CD8-positive, alpha-beta memory T cell (primary cell): ENCODE results near the gene PTP4A2. TPM values are rescaled to one million over a fixed set of nuclear protein-coding genes. Genes with fewer than 3 reads are reported as not detected.

Source experiments
- CTCF ChIA-PET: fragments of 350-600 bp; sonication (Branson Sonifier 250); formaldehyde crosslinking; loops from one replicate; lab custom pipeline; 2021; ENCODE audit warnings: antibody characterized with exemption; lab: Charles Lee
- POLR2A ChIA-PET: fragments of 350-600 bp; sonication (Branson Sonifier 250); formaldehyde crosslinking; loops from one replicate; lab custom pipeline; 2021; ENCODE audit warnings: antibody characterized with exemption; lab: Charles Lee
- DNase-seq, 5 donors: peaks; one replicate each; pipeline versions ENCODE4 v3.0.0 to v3.0.0-alpha.2; 2020 to 2022; ENCODE audit warnings: mixed read lengths in 1 of 5
- H3K27ac ChIP-seq: one replicate; pipeline ENCODE4 v1.7.0; 2013; ENCODE audit warnings: low read depth, mild to moderate bottlenecking, low read length, moderate library complexity
- H3K27me3 ChIP-seq: 2 replicates; pipeline ENCODE4 v1.7.0; 2013; ENCODE audit warnings: low read length, mild to moderate bottlenecking; ENCODE audit not compliant: insufficient read depth, poor library complexity, severe bottlenecking
- H3K36me3 ChIP-seq: 2 replicates; pipeline ENCODE4 v1.7.0; 2013; ENCODE audit warnings: mild to moderate bottlenecking, low read length, moderate library complexity; ENCODE audit not compliant: insufficient read depth
- H3K4me1 ChIP-seq: 2 replicates; pipeline ENCODE4 v1.7.0; 2013; ENCODE audit warnings: mild to moderate bottlenecking, low read length, moderate library complexity; ENCODE audit not compliant: insufficient read depth
- H3K4me3 ChIP-seq: 2 replicates; pipeline ENCODE4 v1.7.0; 2013; ENCODE audit warnings: mild to moderate bottlenecking, low read length
- H3K9me3 ChIP-seq: 2 replicates; pipeline ENCODE4 v1.7.0; 2013; ENCODE audit warnings: mild to moderate bottlenecking, low read length
- H3K27ac Mint-ChIP-seq, 8 donors: one replicate each; pipeline ENCODE4 v1.8.0; 2020 to 2021; ENCODE audit warnings: mixed read lengths in 8 of 8, mild to moderate bottlenecking in 6 of 8, inconsistent platforms in 3 of 8, moderate library complexity in 3 of 8
- H3K27me3 Mint-ChIP-seq, 2 donors: one replicate each; pipeline ENCODE4 v1.8.0; 2020 to 2021; ENCODE audit warnings: mixed read lengths in 2 of 2, mild to moderate bottlenecking in 1 of 2, moderate library complexity in 1 of 2
- H3K36me3 Mint-ChIP-seq, 3 donors: one replicate each; pipeline ENCODE4 v1.8.0; 2020 to 2021; ENCODE audit warnings: mixed read lengths in 3 of 3, inconsistent platforms in 1 of 3, mild to moderate bottlenecking in 1 of 3
- H3K4me1 Mint-ChIP-seq, 3 donors: one replicate each; pipeline ENCODE4 v1.8.0; 2020 to 2021; ENCODE audit warnings: mixed read lengths in 3 of 3, inconsistent platforms in 1 of 3, mild to moderate bottlenecking in 1 of 3
- H3K4me3 Mint-ChIP-seq, 7 donors: one replicate each; pipeline ENCODE4 v1.8.0; 2020 to 2021; ENCODE audit warnings: mixed read lengths in 7 of 7, mild to moderate bottlenecking in 6 of 7, moderate library complexity in 4 of 7, inconsistent platforms in 2 of 7
- H3K9me3 Mint-ChIP-seq, 5 donors: one replicate each; pipeline ENCODE4 v1.8.0; 2020 to 2022; ENCODE audit warnings: mixed read lengths in 5 of 5, mild to moderate bottlenecking in 3 of 5, moderate library complexity in 2 of 5, inconsistent platforms in 1 of 5
- polyA plus RNA-seq: library from polyadenylated mRNA; unstranded; fragments of 300-500 nt; fragmentation: Illumina TruSeq; gene quantifications from one replicate; pipeline ENCODE4 v1.2.3, GENCODE V29; 2021
- total RNA-seq, 2 experiments: library from RNA; stranded (reverse); gene quantifications; one replicate each; pipeline ENCODE4 v1.2.3, GENCODE V29; 2021

The PTP4A2 gene
- total and polyA plus RNA-seq, 3 experiments from 2014 or later, result 339 to 598 (median 368) TPM

- H3K27me3 ChIP-seq, result no peaks in the 10 kb centered on the region
- ChIA-PET CTCF (no interaction called here), POLR2A (interaction anchor here (0.7 kb wide), 1 partner anchor 15 kb away, joined by 4 read pairs; no protein-coding TSS in a partner anchor)
- H3K9me3 ChIP-seq, result no peaks in the 10 kb centered on the region
- Mint-ChIP-seq H3K27ac (peak overlapping the region in 4 of 8 donors; percentile 12 to 64 (median 46)), H3K4me1 (peaks cover 40 to 70% (median 70%) of the 10 kb centered on the region in 3 donors), H3K4me3 (peak overlapping the region in 1 of 7 donors; percentile 52), H3K36me3 (peaks cover 3 to 66% (median 25%) of the 10 kb centered on the region in 3 donors), H3K27me3 (no peaks in the 10 kb centered on the region), H3K9me3 (no peaks in the 10 kb centered on the region)
- peaks cover 30% of the 10 kb centered on the region for H3K36me3 ChIP-seq
- no peak overlapping the region for H3K27ac ChIP-seq
- no peak for DNase-seq
- H3K4me3 ChIP-seq, result no peak overlapping the region
- H3K4me1 ChIP-seq, result peaks cover 3% of the 10 kb centered on the region
These were observed 31.6 kb downstream of the PTP4A2 start for GRCh38 chr1:31906557-31906956.

- Mint-ChIP-seq H3K27me3 (no peaks in the 10 kb centered on the region), H3K36me3 (peaks cover 3 to 57% (median 20%) of the 10 kb centered on the region in 3 donors), H3K9me3 (no peaks in the 10 kb centered on the region), H3K4me1 (peaks cover 32 to 68% (median 68%) of the 10 kb centered on the region in 3 donors), H3K4me3 (no peak overlapping the region), H3K27ac (peak overlapping the region in 6 of 8 donors; percentile 22 to 79 (median 24))
- H3K27ac ChIP-seq, result no peak overlapping the region
- peaks cover 24% of the 10 kb centered on the region for H3K36me3 ChIP-seq
- DNase-seq, result no peak
- no peaks in the 10 kb centered on the region for H3K27me3 ChIP-seq
- no peaks in the 10 kb centered on the region for H3K4me1 ChIP-seq
- POLR2A ChIA-PET, result interaction anchor here (0.9 kb wide), 1 partner anchor 32 kb away, joined by 3 read pairs; the partner anchor contains the start of gene PTP4A2
- H3K4me3 ChIP-seq, result no peak overlapping the region
- CTCF ChIA-PET, result interaction anchor here (1.2 to 2.0 kb wide), 3 partner anchors 22 to 117 kb away, joined by 3 to 6 read pairs (median 4); no protein-coding TSS in a partner anchor
- H3K9me3 ChIP-seq, result no peaks in the 10 kb centered on the region
These were observed 32.5 kb downstream of the PTP4A2 start for GRCh38 chr1:31905681-31906080.

- H3K4me1 ChIP-seq, result no peaks in the 10 kb centered on the region
- H3K27me3 Mint-ChIP-seq, result no peaks in the 10 kb centered on the region
- H3K9me3 ChIP-seq, result no peaks in the 10 kb centered on the region
- peak overlapping the region; percentile 15 to 84 (median 53) for H3K27ac Mint-ChIP-seq
- H3K4me3 ChIP-seq, result no peak overlapping the region
- H3K36me3 ChIP-seq, result peaks cover 24% of the 10 kb centered on the region
- peaks cover 30 to 68% (median 67%) of the 10 kb centered on the region in 3 donors for H3K4me1 Mint-ChIP-seq
- DNase-seq, result no peak
- no peak overlapping the region for H3K27ac ChIP-seq
- H3K4me3 Mint-ChIP-seq, result no peak overlapping the region
- POLR2A ChIA-PET, result interaction anchor here (0.9 kb wide), 1 partner anchor 33 kb away, joined by 3 read pairs; the partner anchor contains the start of gene PTP4A2
- no peaks in the 10 kb centered on the region for H3K27me3 ChIP-seq
- H3K36me3 Mint-ChIP-seq, result peaks cover 3 to 52% (median 20%) of the 10 kb centered on the region in 3 donors
- H3K9me3 Mint-ChIP-seq, result no peaks in the 10 kb centered on the region
- CTCF ChIA-PET, result interaction anchor here (1.2 to 2.0 kb wide), 4 partner anchors 22 to 116 kb away, joined by 3 to 6 read pairs (median 4); no protein-coding TSS in a partner anchor
These were observed 33.1 kb downstream of the PTP4A2 start for GRCh38 chr1:31905093-31905509.

GRCh38 chr1:31904339-31905092 is 33.7 kb downstream of the PTP4A2 start:
- no peaks in the 10 kb centered on the region for H3K27me3 ChIP-seq
- peaks cover 18% of the 10 kb centered on the region for H3K36me3 ChIP-seq
- Mint-ChIP-seq H3K27me3 (no peaks in the 10 kb centered on the region), H3K9me3 (no peaks in the 10 kb centered on the region), H3K4me3 (no peak overlapping the region), H3K4me1 (peaks cover 30 to 64% (median 62%) of the 10 kb centered on the region in 3 donors), H3K27ac (peak overlapping the region in 6 of 8 donors; percentile 13 to 84 (median 58)), H3K36me3 (peaks cover 3 to 46% (median 17%) of the 10 kb centered on the region in 3 donors)
- H3K27ac ChIP-seq, result no peak overlapping the region
- H3K4me1 ChIP-seq, result no peaks in the 10 kb centered on the region
- H3K4me3 ChIP-seq, result no peak overlapping the region
- DNase-seq, result no peak
- CTCF ChIA-PET, result interaction anchor here (1.0 to 2.0 kb wide), 3 partner anchors 51 to 116 kb away, joined by 3 to 6 read pairs (median 3); no protein-coding TSS in a partner anchor
- H3K9me3 ChIP-seq, result no peaks in the 10 kb centered on the region
- POLR2A ChIA-PET, result interaction anchor here (0.6 to 1.8 kb wide), 4 partner anchors 26 to 492 kb away, joined by 3 to 4 read pairs (median 4); no protein-coding TSS in a partner anchor

- no peaks in the 10 kb centered on the region for H3K27me3 ChIP-seq
- no peak for DNase-seq
- H3K4me3 ChIP-seq, result no peak overlapping the region
- H3K27ac Mint-ChIP-seq, result peak overlapping the region in 5 of 8 donors; percentile 11 to 87 (median 62)
- H3K4me3 Mint-ChIP-seq, result no peak overlapping the region
- CTCF ChIA-PET, result interaction anchor here (0.5 to 2.3 kb wide), 3 partner anchors 12 to 527 kb away, joined by 3 to 11 read pairs (median 4); no protein-coding TSS in a partner anchor
- H3K36me3 ChIP-seq, result peaks cover 8% of the 10 kb centered on the region
- H3K4me1 ChIP-seq, result no peaks in the 10 kb centered on the region
- no peaks in the 10 kb centered on the region for H3K9me3 ChIP-seq
- no peak overlapping the region for H3K27ac ChIP-seq
- no peaks in the 10 kb centered on the region for H3K27me3 Mint-ChIP-seq
- H3K4me1 Mint-ChIP-seq, result peaks cover 26 to 63% (median 58%) of the 10 kb centered on the region in 3 donors
- POLR2A ChIA-PET, result interaction anchor here (0.6 to 0.7 kb wide), 2 partner anchors 13 to 149 kb away, joined by 6 read pairs; no protein-coding TSS in a partner anchor
- no peaks in the 10 kb centered on the region for H3K9me3 Mint-ChIP-seq
- peaks cover 0 to 27% (median 10%) of the 10 kb centered on the region in 3 donors for H3K36me3 Mint-ChIP-seq
These were observed 35.7 kb downstream of the PTP4A2 start for GRCh38 chr1:31902510-31902860.

- H3K27me3 Mint-ChIP-seq, result no peaks in the 10 kb centered on the region
- no peak overlapping the region for H3K4me3 ChIP-seq
- no peaks in the 10 kb centered on the region for H3K9me3 Mint-ChIP-seq
- no peaks in the 10 kb centered on the region for H3K4me1 ChIP-seq
- ChIA-PET POLR2A (interaction anchor here (0.6 to 1.1 kb wide), 8 partner anchors 9 to 75 kb away, joined by 3 to 7 read pairs (median 6); no protein-coding TSS in a partner anchor), CTCF (interaction anchor here (0.5 to 2.3 kb wide), 5 partner anchors 9 to 527 kb away, joined by 3 to 11 read pairs (median 4); no protein-coding TSS in a partner anchor)
- no peak overlapping the region for H3K4me3 Mint-ChIP-seq
- H3K4me1 Mint-ChIP-seq, result peaks cover 26 to 59% (median 53%) of the 10 kb centered on the region in 3 donors
- no peak overlapping the region for H3K27ac ChIP-seq
- H3K27me3 ChIP-seq, result no peaks in the 10 kb centered on the region
- H3K36me3 Mint-ChIP-seq, result peaks cover 0 to 22% (median 9%) of the 10 kb centered on the region in 3 donors
- H3K27ac Mint-ChIP-seq, result peak overlapping the region in 5 of 8 donors; percentile 11 to 88 (median 47)
- no peak for DNase-seq
- no peaks in the 10 kb centered on the region for H3K9me3 ChIP-seq
- peaks cover 3% of the 10 kb centered on the region for H3K36me3 ChIP-seq
These were observed 36.2 kb downstream of the PTP4A2 start for GRCh38 chr1:31901838-31902509.

GRCh38 chr1:31900790-31901189 is 37.4 kb downstream of the PTP4A2 start:
- Histone ChIP-seq H3K27me3 (no peaks in the 10 kb centered on the region), H3K9me3 (no peaks in the 10 kb centered on the region), H3K36me3 (no peaks in the 10 kb centered on the region), H3K4me3 (no peak overlapping the region), H3K4me1 (no peaks in the 10 kb centered on the region), H3K27ac (no peak overlapping the region)
- Mint-ChIP-seq H3K4me1 (peaks cover 25 to 50% (median 42%) of the 10 kb centered on the region in 3 donors), H3K36me3 (peaks cover 0 to 12% (median 4%) of the 10 kb centered on the region in 3 donors), H3K4me3 (no peak overlapping the region), H3K27ac (peak overlapping the region in 3 of 8 donors; percentile 0 to 33 (median 2)), H3K9me3 (no peaks in the 10 kb centered on the region), H3K27me3 (no peaks in the 10 kb centered on the region)
- DNase-seq, result no peak
- POLR2A ChIA-PET, result interaction anchor here (0.9 kb wide), 1 partner anchor 40 kb away, joined by 7 read pairs; no protein-coding TSS in a partner anchor
- CTCF ChIA-PET, result no interaction called here
